Measurements from ENCODE around the gene RRP15.

GRCh38 chr1:218328769-218329168, 43.7 kb downstream of the RRP15 start:
- TF ChIP-seq SMAD3 (CRISPR knock-in tag; IDR thresholded peaks at IDR 0.05) (no peak), HCFC1 (IDR thresholded peaks at IDR 0.05; ENCODE audit: low read depth, low read length) (no peak), EZH2 (conservative IDR thresholded peaks at IDR 0.05; ENCODE audit: low read depth, low read length) (no peak), ZSCAN29 (CRISPR knock-in tag; conservative IDR thresholded peaks at IDR 0.05) (no peak), YY1 (IDR thresholded peaks at IDR 0.05; ENCODE audit: insufficient read depth, insufficient replicate concordance, low read depth, low read length) (no peak), ZNF580 (CRISPR knock-in tag; IDR thresholded peaks at IDR 0.05; ENCODE audit: borderline replicate concordance, low read depth) (no peak), ZNF607 (CRISPR knock-in tag; IDR thresholded peaks at IDR 0.05; ENCODE audit: borderline replicate concordance) (no peak), NFRKB (IDR thresholded peaks at IDR 0.05) (no peak), ZNF460 (CRISPR knock-in tag; IDR thresholded peaks at IDR 0.05; ENCODE audit: borderline replicate concordance) (no peak), WIZ (CRISPR knock-in tag; IDR thresholded peaks at IDR 0.05) (no peak), JUN (CRISPR knock-in tag; IDR thresholded peaks at IDR 0.05) (no peak)
- TF ChIP-seq, protein P1, sequence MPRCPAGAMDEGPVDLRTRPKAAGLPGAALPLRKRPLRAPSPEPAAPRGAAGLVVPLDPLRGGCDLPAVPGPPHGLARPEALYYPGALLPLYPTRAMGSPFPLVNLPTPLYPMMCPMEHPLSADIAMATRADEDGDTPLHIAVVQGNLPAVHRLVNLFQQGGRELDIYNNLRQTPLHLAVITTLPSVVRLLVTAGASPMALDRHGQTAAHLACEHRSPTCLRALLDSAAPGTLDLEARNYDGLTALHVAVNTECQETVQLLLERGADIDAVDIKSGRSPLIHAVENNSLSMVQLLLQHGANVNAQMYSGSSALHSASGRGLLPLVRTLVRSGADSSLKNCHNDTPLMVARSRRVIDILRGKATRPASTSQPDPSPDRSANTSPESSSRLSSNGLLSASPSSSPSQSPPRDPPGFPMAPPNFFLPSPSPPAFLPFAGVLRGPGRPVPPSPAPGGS (CRISPR knock-in tag; IDR thresholded peaks at IDR 0.05) = no peak
- TF ChIP-seq, protein P2, sequence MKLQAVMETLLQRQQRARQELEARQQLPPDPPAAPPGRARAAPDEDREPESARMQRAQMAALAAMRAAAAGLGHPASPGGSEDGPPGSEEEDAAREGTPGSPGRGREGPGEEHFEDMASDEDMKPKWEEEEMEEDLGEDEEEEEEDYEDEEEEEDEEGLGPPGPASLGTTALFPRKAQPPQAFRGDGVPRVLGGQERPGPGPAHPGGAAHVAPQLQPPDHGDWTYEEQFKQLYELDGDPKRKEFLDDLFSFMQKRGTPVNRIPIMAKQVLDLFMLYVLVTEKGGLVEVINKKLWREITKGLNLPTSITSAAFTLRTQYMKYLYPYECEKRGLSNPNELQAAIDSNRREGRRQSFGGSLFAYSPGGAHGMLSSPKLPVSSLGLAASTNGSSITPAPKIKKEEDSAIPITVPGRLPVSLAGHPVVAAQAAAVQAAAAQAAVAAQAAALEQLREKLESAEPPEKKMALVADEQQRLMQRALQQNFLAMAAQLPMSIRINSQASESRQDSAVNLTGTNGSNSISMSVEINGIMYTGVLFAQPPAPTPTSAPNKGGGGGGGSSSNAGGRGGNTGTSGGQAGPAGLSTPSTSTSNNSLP (IDR thresholded peaks at IDR 0.05; ENCODE audit: low read depth, low read length) = no peak
- TF ChIP-seq, protein P3, sequence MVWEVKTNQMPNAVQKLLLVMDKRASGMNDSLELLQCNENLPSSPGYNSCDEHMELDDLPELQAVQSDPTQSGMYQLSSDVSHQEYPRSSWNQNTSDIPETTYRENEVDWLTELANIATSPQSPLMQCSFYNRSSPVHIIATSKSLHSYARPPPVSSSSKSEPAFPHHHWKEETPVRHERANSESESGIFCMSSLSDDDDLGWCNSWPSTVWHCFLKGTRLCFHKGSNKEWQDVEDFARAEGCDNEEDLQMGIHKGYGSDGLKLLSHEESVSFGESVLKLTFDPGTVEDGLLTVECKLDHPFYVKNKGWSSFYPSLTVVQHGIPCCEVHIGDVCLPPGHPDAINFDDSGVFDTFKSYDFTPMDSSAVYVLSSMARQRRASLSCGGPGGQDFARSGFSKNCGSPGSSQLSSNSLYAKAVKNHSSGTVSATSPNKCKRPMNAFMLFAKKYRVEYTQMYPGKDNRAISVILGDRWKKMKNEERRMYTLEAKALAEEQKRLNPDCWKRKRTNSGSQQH (CRISPR knock-in tag; IDR thresholded peaks at IDR 0.05; ENCODE audit: low read depth) = no peak

Data from HepG2 (cell line).